HG03039 (cell line): Measurements from ENCODE around the gene VSIR.

Experiments
- ATAC-seq: cut with Tn5 transposase; IDR thresholded peaks from one replicate; pipeline ENCODE4 v1.9.1; 2021; ENCODE audit warnings: mild to moderate bottlenecking, moderate library complexity; ENCODE audit not compliant: unreplicated experiment

VSIR gene

DNA sequence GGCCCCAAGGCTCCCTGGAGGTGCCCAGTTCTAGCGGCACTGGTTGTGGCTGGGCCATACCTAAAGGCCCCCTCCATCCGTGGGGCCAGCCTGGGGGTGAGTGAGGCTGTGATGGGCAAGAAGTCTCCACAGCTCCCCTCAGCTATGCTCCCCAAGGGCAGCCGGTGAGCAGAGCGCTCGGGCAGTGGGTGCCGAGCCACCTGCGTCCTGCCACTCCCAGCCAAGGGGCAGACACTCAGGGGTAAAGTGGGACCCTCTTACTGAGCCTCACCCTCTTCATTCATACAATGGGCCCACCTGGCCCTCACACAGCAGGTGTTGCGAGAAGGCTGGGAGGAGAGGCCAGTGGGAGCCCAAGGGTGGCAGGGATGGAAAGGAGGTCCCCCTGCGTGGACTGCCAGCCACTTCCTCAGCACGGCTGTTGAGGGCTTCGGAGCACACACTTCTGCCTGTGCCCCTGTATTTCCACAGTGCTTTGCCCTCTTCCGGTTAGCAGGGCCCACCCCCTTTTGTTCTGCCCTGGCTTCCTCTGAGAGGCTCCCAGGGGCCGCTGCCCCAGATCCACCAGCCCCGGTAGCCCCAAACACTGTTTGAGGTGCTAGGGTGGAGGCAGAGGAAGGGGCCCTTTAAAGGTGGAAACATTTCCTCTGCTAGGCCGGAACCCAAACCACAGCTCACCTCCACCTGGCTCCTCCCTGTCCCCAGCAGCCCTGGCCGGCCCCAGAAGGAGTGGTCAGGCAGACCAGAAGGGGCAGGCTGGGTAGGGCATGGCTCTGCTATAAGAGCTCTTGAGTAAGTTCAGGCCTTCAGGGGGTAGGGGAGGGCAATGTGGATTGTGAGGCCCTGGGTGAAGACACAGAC is 37.4 kb downstream of the VSIR start:
- ATAC-seq: no peak

GRCh38 chr10:71734797-71735196 is 38.5 kb downstream of the VSIR start:
- no peak for ATAC-seq

DNA sequence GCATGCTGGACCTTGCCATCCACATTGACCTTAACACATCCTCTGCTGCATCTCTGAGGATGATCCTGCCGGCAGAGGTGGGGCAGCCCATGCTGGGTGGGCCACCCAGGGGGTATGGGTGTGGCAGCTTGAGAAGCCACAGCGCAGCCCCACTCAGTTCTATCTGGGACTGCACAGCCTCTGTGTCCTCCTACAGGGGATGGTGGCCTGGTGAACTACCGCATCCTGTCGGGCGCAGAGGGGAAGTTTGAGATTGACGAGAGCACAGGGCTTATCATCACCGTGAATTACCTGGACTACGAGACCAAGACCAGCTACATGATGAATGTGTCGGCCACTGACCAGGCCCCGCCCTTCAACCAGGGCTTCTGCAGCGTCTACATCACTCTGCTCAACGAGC is 41.5 kb downstream of the VSIR start:
- ATAC-seq: no peak

GRCh38 chr10:71729161-71729636 is 44.1 kb downstream of the VSIR start:
- ATAC-seq: no peak

DNA sequence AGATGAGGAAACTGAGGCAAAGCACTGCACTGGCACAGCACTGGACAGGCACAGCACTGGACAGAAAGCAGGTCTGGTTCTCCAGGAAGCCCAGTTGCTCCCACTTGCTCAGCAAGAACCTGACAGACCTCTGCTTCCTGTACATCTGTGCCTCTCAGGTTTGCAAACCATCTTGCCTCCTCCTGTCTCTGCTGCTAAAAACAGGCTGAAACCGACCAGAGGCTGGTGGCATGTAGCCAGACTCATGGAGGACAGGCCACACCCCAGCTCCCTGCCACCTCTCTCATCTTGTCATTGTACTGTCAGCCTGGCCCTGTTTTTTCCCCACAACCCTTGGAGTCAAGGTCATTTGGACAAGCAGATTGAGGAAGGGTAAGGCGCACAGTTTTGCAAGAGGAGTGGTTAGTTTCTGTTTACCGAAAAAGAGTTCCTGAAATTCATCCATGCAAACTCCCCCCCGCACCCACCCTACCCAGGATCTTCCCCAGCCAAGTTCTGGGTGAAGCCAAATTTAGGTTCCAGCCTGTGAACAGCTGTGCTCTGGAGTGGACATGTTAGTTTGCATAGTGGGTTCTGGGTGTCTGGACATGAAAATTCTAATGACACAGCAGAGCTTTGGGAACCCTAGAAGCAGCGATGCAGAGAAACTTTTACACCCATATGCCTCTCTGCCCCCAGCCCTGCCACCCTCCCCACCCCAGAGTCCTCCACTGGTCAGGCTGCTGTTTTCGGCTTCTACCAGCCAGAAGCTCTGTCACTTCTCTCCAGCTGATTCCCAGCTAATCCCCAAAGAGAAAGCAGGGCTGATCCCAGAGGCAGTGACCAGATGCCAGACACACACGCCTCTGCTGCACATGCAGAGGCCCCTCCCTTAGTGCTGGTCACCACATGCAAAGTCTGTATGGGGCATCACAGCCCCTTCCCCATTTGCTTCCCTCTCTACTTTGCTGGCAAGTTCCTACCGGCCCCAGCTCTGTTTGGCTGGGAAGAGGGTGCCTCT is 45.3 kb downstream of the VSIR start:
- no peak for ATAC-seq

DNA sequence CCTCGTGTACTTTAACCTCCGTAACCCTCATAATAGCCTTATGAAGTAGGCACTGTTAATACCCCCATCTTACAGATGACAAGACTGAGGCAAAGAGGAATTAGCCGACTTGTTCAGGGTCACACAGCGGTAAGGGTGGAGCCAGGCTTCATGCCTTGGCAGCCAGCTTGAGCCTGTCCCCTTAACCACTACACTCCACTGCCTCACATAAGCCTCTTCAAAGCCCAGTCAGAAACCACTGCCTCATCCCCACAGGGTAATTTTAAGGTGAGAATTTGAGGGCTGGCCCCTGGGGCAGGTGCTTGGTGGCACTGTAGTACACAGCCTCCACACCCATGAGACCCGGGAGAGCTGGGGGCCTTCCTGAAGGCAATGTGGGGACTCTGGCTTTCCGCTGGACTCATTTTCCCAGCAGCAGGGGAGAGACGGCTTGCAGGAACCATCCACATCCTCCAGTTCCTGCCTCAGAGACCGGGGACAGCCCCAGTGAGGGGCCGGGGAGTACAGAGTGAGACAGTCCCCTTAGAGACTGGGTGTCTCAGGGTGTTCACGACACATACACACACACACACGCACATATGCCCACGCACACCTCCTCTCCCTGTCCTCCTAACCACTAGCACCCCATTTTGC is 46.1 kb downstream of the VSIR start:
- ATAC-seq: no peak

DNA sequence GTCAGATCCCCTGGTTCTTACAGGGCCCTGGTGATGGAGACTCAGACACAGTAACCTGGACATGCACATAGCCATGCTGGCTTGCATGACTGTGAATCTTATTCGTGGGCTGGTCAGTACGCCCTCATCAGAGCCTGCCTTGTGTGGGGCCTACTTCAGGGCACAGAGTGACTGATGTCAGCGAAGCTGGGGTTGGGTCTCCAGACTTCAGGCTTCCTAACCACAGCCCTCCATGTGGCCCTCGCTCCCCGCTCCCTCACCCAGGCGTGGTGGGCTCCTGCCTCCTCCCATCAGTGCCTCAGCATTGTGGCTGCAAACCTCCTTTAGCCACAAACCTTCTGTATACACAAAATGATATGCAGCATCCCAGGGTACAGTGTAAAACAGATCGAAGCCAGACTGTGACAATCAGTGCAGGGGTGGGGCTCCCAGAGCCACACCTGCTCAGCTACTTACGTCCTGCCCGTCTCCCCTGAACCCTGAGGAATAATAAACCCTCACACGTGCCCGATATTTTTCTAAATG is 46.7 kb downstream of the VSIR start:
- ATAC-seq: no peak

GRCh38 chr10:71725998-71726579 is 47.2 kb downstream of the VSIR start:
- ATAC-seq: no peak

DNA sequence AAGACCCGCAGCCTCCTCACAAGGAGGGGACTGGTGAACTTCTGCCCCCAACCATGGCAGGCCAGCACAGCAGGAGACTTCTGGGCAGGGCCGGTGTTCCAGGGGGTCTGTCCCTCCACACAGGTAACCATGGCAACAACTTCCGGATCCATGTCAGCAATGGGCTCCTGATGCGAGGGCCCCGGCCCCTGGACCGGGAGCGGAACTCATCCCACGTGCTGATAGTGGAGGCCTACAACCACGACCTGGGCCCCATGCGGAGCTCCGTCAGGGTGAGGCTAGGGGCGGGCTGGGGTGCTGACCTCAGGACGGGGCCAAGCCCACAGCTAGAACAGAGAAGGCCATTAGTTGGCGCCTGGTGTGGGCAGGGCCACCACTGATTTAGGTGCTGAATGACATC is 48.1 kb downstream of the VSIR start:
- ATAC-seq: no peak

- no peak for ATAC-seq
These were observed 48.8 kb downstream of the VSIR start for GRCh38 chr10:71724539-71724938.

DNA sequence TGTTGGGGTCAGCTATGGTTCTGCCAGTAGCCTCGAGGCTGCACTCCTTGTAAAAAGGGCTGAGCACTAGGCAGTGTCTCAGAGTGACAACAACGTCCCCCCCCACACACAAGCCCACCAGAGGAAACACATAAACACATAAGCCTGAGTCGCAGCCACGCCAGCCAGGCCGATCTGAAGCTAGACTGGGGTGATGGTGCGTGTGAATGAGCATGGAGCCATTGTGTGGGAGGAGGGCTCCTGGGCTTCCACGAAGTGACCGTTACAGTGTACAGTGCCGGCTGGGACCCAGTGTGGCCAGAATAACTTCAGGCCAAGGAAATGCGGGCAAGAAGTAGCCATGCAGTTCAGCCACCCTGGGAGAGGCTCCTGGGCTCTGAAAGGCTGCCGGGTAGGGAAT is 50.0 kb downstream of the VSIR start:
- ATAC-seq: no peak

DNA sequence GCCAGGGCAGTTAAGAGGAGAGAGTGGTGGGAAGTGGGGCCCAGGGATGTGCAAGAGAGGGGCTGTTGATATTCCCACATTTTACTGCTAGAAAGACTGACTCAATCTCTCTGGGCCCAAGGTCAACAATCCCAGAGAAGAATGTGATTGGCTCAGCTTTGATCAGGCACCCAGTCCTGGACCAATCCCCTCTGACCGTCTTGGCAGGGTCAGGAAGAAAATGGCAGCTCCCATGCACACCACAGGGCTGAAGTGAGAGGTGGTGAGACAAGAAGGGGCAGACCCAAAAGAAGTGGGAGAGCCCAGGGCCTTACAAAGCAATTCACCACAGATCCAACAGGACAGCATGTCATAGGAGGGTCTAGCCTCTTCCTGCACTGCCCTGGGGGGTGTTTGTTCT is 50.5 kb downstream of the VSIR start:
- no peak for ATAC-seq

GRCh38 chr10:71721313-71721712 is 52.0 kb downstream of the VSIR start:
- no peak for ATAC-seq

DNA sequence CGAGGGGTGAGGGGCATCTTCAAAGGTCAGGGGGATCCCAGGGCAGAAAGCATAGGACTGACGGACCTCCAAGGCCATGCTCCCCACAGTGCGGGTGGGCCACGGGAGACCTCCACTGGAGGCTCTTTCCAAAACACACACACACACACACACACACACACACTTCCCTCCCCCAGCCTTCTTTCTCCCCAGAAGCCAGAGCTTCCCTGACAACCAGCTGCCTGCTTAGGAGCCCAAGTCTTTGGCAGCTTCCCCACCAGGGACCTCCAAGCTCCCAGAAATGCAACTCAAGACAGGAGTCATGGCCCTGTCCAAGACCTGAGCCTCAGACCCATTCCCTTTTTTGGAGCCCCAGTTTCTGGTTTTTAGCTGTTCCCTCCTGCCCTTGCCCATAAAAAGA is 53.0 kb downstream of the VSIR start:
- ATAC-seq: no peak

- ATAC-seq: no peak
These were observed 53.7 kb downstream of the VSIR start, which contains the start of gene C10orf105 for GRCh38 chr10:71719464-71720201. Gene C10orf105 (minus strand): TSS chr10:71719778. CDS start chr10:71716337, 3,441 bp downstream.

DNA sequence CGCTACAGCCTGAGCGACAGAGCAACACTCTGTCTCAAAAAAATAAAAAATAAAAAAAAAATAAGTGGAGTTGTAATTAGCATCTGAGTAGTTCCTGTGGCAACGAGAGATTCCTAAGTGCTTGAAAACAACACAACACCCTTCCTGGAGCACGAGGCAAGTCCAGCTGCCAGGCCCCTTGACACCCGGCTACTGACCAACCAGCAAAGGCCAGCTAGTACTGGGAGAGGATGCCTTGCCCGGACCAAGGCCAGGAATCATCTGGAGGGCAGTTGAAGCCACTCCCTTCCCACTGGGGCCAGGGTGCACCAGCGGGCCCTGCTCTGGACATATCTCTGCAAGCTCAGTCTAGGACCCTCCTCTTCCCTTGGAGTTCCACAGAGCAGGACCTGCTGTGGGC is 54.3 kb downstream of the VSIR start:
- ATAC-seq: no peak

GRCh38 chr10:71718165-71718698 is 55.1 kb downstream of the VSIR start:
- no peak for ATAC-seq

- ATAC-seq: no peak
These were observed 55.8 kb downstream of the VSIR start for GRCh38 chr10:71717551-71717951.

DNA sequence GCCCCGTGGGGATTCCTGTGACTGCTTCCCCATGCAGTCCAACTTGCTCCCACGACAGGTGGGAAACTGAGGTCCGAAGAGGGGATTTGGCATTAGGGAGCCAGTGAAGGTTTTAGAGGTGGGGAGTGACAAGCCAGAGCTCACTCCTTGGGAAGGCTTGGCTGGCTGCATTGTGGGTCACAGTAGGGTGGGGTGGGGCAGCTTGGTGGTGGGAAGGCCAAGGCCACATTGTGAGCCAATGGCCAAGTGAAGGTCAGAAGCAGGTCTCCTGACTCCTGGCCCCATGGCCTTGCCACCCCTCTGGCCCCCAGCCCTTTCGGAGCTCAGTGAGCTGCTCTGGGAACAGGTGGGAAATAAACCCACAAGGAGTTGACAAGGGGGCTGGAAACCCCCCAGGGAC is 56.3 kb downstream of the VSIR start:
- ATAC-seq: no peak
